ENCODE data around the gene ZDHHC8. TPM values are rescaled to one million over a fixed set of nuclear protein-coding genes. Genes with fewer than 3 reads are reported as not detected.

Gene ZDHHC8
- total RNA-seq, 2 experiments from 2014 or later: 46.3 to 46.5 TPM

- Mint-ChIP-seq H3K27me3 (no peaks in the 10 kb centered on the region), H3K4me3 (no peak overlapping the region), H3K27ac (no peak overlapping the region), H3K36me3 (no peaks in the 10 kb centered on the region), H3K9me3 (no peaks in the 10 kb centered on the region), H3K4me1 (ENCODE audit: low read depth) (peaks cover 29% of the 10 kb centered on the region)
- DNase-seq: no peak
- ChIA-PET POLR2A (no interaction called here), CTCF (no interaction called here)
- intact Hi-C loops (cut with micrococcal nuclease): no loop called here
These were observed 5.5 kb downstream of the ZDHHC8 start for GRCh38 chr22:20137113-20137512.

GRCh38 chr22:20137671-20138416 lies 6.2 kb downstream of the ZDHHC8 start:
- Mint-ChIP-seq H3K27me3 (no peaks in the 10 kb centered on the region), H3K4me3 (no peak overlapping the region), H3K27ac (no peak overlapping the region), H3K4me1 (ENCODE audit: low read depth) (peaks cover 25% of the 10 kb centered on the region), H3K36me3 (no peaks in the 10 kb centered on the region), H3K9me3 (no peaks in the 10 kb centered on the region)
- CTCF ChIA-PET: no interaction called here
- DNase-seq: no peak
- intact Hi-C loops (cut with micrococcal nuclease): no loop called here
- POLR2A ChIA-PET: no interaction called here

GRCh38 chr22:20138417-20138738 lies 6.8 kb downstream of the ZDHHC8 start:
- peaks cover 20% of the 10 kb centered on the region for H3K4me1 Mint-ChIP-seq (ENCODE audit: low read depth)
- no peak for DNase-seq
- no peak overlapping the region for H3K4me3 Mint-ChIP-seq
- ChIA-PET CTCF (no interaction called here), POLR2A (no interaction called here)
- no peaks in the 10 kb centered on the region for H3K36me3 Mint-ChIP-seq
- H3K27ac Mint-ChIP-seq: no peak overlapping the region
- intact Hi-C loops (cut with micrococcal nuclease): no loop called here
- no peaks in the 10 kb centered on the region for H3K27me3 Mint-ChIP-seq
- no peaks in the 10 kb centered on the region for H3K9me3 Mint-ChIP-seq

GRCh38 chr22:20138868-20139267 lies 7.3 kb downstream of the ZDHHC8 start:
- peaks cover 15% of the 10 kb centered on the region for H3K4me1 Mint-ChIP-seq (ENCODE audit: low read depth)
- H3K36me3 Mint-ChIP-seq: no peaks in the 10 kb centered on the region
- intact Hi-C loops (cut with micrococcal nuclease): no loop called here
- H3K27ac Mint-ChIP-seq: no peak overlapping the region
- H3K27me3 Mint-ChIP-seq: no peaks in the 10 kb centered on the region
- no peaks in the 10 kb centered on the region for H3K9me3 Mint-ChIP-seq
- CTCF ChIA-PET: no interaction called here
- POLR2A ChIA-PET: no interaction called here
- no peak for DNase-seq
- no peak overlapping the region for H3K4me3 Mint-ChIP-seq

GRCh38 chr22:20139391-20140106 lies 7.9 kb downstream of the ZDHHC8 start:
- Mint-ChIP-seq H3K9me3 (no peaks in the 10 kb centered on the region), H3K27me3 (no peaks in the 10 kb centered on the region)
- intact Hi-C loops (cut with micrococcal nuclease): no loop called here

GRCh38 chr22:20140107-20140445 lies 8.5 kb downstream of the ZDHHC8 start:
- intact Hi-C loops (cut with micrococcal nuclease): no loop called here
- DNase-seq: no peak
- no peaks in the 10 kb centered on the region for H3K9me3 Mint-ChIP-seq
- no peaks in the 10 kb centered on the region for H3K27me3 Mint-ChIP-seq
- no peak overlapping the region for H3K4me3 Mint-ChIP-seq
- peaks cover 9% of the 10 kb centered on the region for H3K4me1 Mint-ChIP-seq (ENCODE audit: low read depth)
- H3K36me3 Mint-ChIP-seq: no peaks in the 10 kb centered on the region
- no peak overlapping the region for H3K27ac Mint-ChIP-seq
- ChIA-PET CTCF (no interaction called here), POLR2A (no interaction called here)

More at GRCh38 chr22:20139391-20140106, 7.9 kb downstream of the ZDHHC8 start:
- no peak overlapping the region for H3K27ac Mint-ChIP-seq
- DNase-seq: no peak
- ChIA-PET POLR2A (no interaction called here), CTCF (no interaction called here)
- no peaks in the 10 kb centered on the region for H3K36me3 Mint-ChIP-seq
- H3K4me1 Mint-ChIP-seq (ENCODE audit: low read depth): peaks cover 9% of the 10 kb centered on the region
- H3K4me3 Mint-ChIP-seq: no peak overlapping the region

- H3K9me3 Mint-ChIP-seq: no peaks in the 10 kb centered on the region
- no peak for DNase-seq
- no peaks in the 10 kb centered on the region for H3K36me3 Mint-ChIP-seq
- H3K27ac Mint-ChIP-seq: no peak overlapping the region
- no peak overlapping the region for H3K4me3 Mint-ChIP-seq
- intact Hi-C loops (cut with micrococcal nuclease): no loop called here
- peaks cover 7% of the 10 kb centered on the region for H3K4me1 Mint-ChIP-seq (ENCODE audit: low read depth)
- POLR2A ChIA-PET: no interaction called here
- H3K27me3 Mint-ChIP-seq: no peaks in the 10 kb centered on the region
- CTCF ChIA-PET: no interaction called here
These were observed 8.9 kb downstream of the ZDHHC8 start for GRCh38 chr22:20140521-20140964.

- Mint-ChIP-seq H3K4me1 (ENCODE audit: low read depth) (peaks cover 5% of the 10 kb centered on the region), H3K4me3 (no peak overlapping the region), H3K27me3 (no peaks in the 10 kb centered on the region), H3K36me3 (no peaks in the 10 kb centered on the region), H3K27ac (no peak overlapping the region), H3K9me3 (no peaks in the 10 kb centered on the region)
- intact Hi-C loops (cut with micrococcal nuclease): no loop called here
- POLR2A ChIA-PET: no interaction called here
- no peak for DNase-seq
- CTCF ChIA-PET: no interaction called here
These were observed 9.8 kb downstream of the ZDHHC8 start for GRCh38 chr22:20141186-20142077.

- intact Hi-C loops (cut with micrococcal nuclease): no loop called here
- ChIA-PET CTCF (no interaction called here), POLR2A (no interaction called here)
- Mint-ChIP-seq H3K4me3 (no peak overlapping the region), H3K36me3 (no peaks in the 10 kb centered on the region), H3K27ac (no peak overlapping the region), H3K9me3 (no peaks in the 10 kb centered on the region), H3K4me1 (ENCODE audit: low read depth) (peaks cover 4% of the 10 kb centered on the region), H3K27me3 (no peaks in the 10 kb centered on the region)
- DNase-seq: no peak
These were observed 11.4 kb downstream of the ZDHHC8 start for GRCh38 chr22:20142711-20143621.

GRCh38 chr22:20143883-20144665 lies 12.5 kb downstream of the ZDHHC8 start:
- Mint-ChIP-seq H3K27ac (no peak overlapping the region), H3K4me3 (no peak overlapping the region), H3K9me3 (no peaks in the 10 kb centered on the region), H3K36me3 (no peaks in the 10 kb centered on the region), H3K27me3 (no peaks in the 10 kb centered on the region), H3K4me1 (ENCODE audit: low read depth) (peaks cover 2% of the 10 kb centered on the region)
- POLR2A ChIA-PET: no interaction called here
- intact Hi-C loops (cut with micrococcal nuclease): no loop called here
- DNase-seq: no peak
- CTCF ChIA-PET: no interaction called here

GRCh38 chr22:20145206-20145831 lies 13.7 kb downstream of the ZDHHC8 start:
- Mint-ChIP-seq H3K4me1 (ENCODE audit: low read depth) (peaks cover 2% of the 10 kb centered on the region), H3K27ac (no peak overlapping the region), H3K36me3 (no peaks in the 10 kb centered on the region), H3K27me3 (no peaks in the 10 kb centered on the region), H3K4me3 (no peak overlapping the region), H3K9me3 (no peaks in the 10 kb centered on the region)
- ChIA-PET POLR2A (no interaction called here), CTCF (interaction anchor here (0.5 kb wide), 1 partner anchor 197 kb away, joined by 3 read pairs; no protein-coding TSS in a partner anchor)
- intact Hi-C loops (cut with micrococcal nuclease): no loop called here
- DNase-seq: no peak

All from activated CD4-positive, alpha-beta memory T cell treated with anti-CD3 and anti-CD28 coated beads for 36 hours (primary cell).